Measurements from ENCODE around the gene YJEFN3. TPM values are rescaled to one million over a fixed set of nuclear protein-coding genes. Genes with fewer than 3 reads are reported as not detected.

Gene YJEFN3
- total RNA-seq, 1 donor from 2014 or later: 6.6 TPM

- intact Hi-C loops (cut with DNase I): no loop called here
- Histone ChIP-seq H3K27me3 (ENCODE audit: low read depth) (no peaks in the 10 kb centered on the region), H3K27ac (no peak overlapping the region), H3K36me3 (no peaks in the 10 kb centered on the region), H3K4me1 (no peaks in the 10 kb centered on the region), H3K9me3 (no peaks in the 10 kb centered on the region), H3K4me3 (no peak overlapping the region)
- DNase-seq (no peak), ATAC-seq (no peak)
- no peak for TF ChIP-seq CTCF (IDR thresholded peaks at IDR 0.05)
Observed at GRCh38 chr19:19579533-19580361, 51.0 kb downstream of the YJEFN3 start.

- DNase-seq: no peak
- no peak overlapping the region for H3K4me3 ChIP-seq
- intact Hi-C loops (cut with DNase I): no loop called here
- H3K27me3 ChIP-seq (ENCODE audit: low read depth): no peaks in the 10 kb centered on the region
- H3K27ac ChIP-seq: no peak overlapping the region
- H3K36me3 ChIP-seq: no peaks in the 10 kb centered on the region
- TF ChIP-seq CTCF (IDR thresholded peaks at IDR 0.05): no peak
- no peaks in the 10 kb centered on the region for H3K4me1 ChIP-seq
- no peak for ATAC-seq
- no peaks in the 10 kb centered on the region for H3K9me3 ChIP-seq
Observed at GRCh38 chr19:19580418-19580817, 51.7 kb downstream of the YJEFN3 start.

GRCh38 chr19:19581391-19581790 is 52.7 kb downstream of the YJEFN3 start:
- DNase-seq (no peak), ATAC-seq (no peak)
- Histone ChIP-seq H3K27ac (no peak overlapping the region), H3K4me3 (no peak overlapping the region), H3K27me3 (ENCODE audit: low read depth) (no peaks in the 10 kb centered on the region), H3K36me3 (no peaks in the 10 kb centered on the region), H3K4me1 (no peaks in the 10 kb centered on the region), H3K9me3 (no peaks in the 10 kb centered on the region)
- intact Hi-C loops (cut with DNase I): no loop called here
- no peak for TF ChIP-seq CTCF (IDR thresholded peaks at IDR 0.05)

GRCh38 chr19:19582471-19582870 is 53.8 kb downstream of the YJEFN3 start:
- H3K9me3 ChIP-seq: no peaks in the 10 kb centered on the region
- no peaks in the 10 kb centered on the region for H3K36me3 ChIP-seq
- intact Hi-C loops (cut with DNase I): no loop called here
- no peak for ATAC-seq
- no peak overlapping the region for H3K27ac ChIP-seq
- H3K27me3 ChIP-seq (ENCODE audit: low read depth): no peaks in the 10 kb centered on the region
- no peak overlapping the region for H3K4me3 ChIP-seq
- H3K4me1 ChIP-seq: no peaks in the 10 kb centered on the region
- DNase-seq: no peak
- TF ChIP-seq CTCF (IDR thresholded peaks at IDR 0.05): no peak

- no peak for TF ChIP-seq CTCF (IDR thresholded peaks at IDR 0.05)
- H3K4me1 ChIP-seq: no peaks in the 10 kb centered on the region
- no peak for ATAC-seq
- no peaks in the 10 kb centered on the region for H3K36me3 ChIP-seq
- no peaks in the 10 kb centered on the region for H3K9me3 ChIP-seq
- H3K27ac ChIP-seq: no peak overlapping the region
- no peaks in the 10 kb centered on the region for H3K27me3 ChIP-seq (ENCODE audit: low read depth)
- no peak overlapping the region for H3K4me3 ChIP-seq
- intact Hi-C loops (cut with DNase I): no loop called here
- DNase-seq: no peak
Observed at GRCh38 chr19:19584356-19584755, 55.6 kb downstream of the YJEFN3 start.

Other genes with a start within 250 kb of the YJEFN3 start
- 41.4 TPM for gene SUGP1, start 208.4 kb upstream of the YJEFN3 start, total RNA-seq
- gene MAU2, start 208.1 kb upstream of the YJEFN3 start, total RNA-seq: 69.7 TPM
- 84.0 TPM for gene GATAD2A, start 123.2 kb upstream of the YJEFN3 start, total RNA-seq
- 2.9 TPM for gene TSSK6, start 13.4 kb upstream of the YJEFN3 start, total RNA-seq
- gene NDUFA13, start 12.7 kb upstream of the YJEFN3 start, total RNA-seq: 218 TPM
- gene CILP2, start 9.4 kb downstream of the YJEFN3 start, total RNA-seq: 0.12 TPM
- gene PBX4, start 89.8 kb downstream of the YJEFN3 start, total RNA-seq: 3.7 TPM
- 40.3 TPM for gene LPAR2, start 99.3 kb downstream of the YJEFN3 start, total RNA-seq
- 54.4 TPM for gene GMIP, start 114.7 kb downstream of the YJEFN3 start, total RNA-seq
- 71.9 TPM for gene ATP13A1, start 134.8 kb downstream of the YJEFN3 start, total RNA-seq
- gene ZNF101, start 139.9 kb downstream of the YJEFN3 start, total RNA-seq: 13.1 TPM
- gene ZNF14, start 204.2 kb downstream of the YJEFN3 start, total RNA-seq: 6.7 TPM